HG03521 (cell line): Measurements from ENCODE around the gene SLC6A3.
"Not testable (repeated sequence)": the region's sequence is repeated elsewhere in the genome, so short reads cannot be mapped to it uniquely, and the experiment has no call there.

Source experiments
- ATAC-seq: cut with Tn5 transposase; IDR thresholded peaks from one replicate; pipeline ENCODE4 v1.9.1; 2021; ENCODE audit warnings: mild to moderate bottlenecking, moderate library complexity; ENCODE audit not compliant: unreplicated experiment

The SLC6A3 gene

GRCh38 chr5:1423901-1424603 is 21.2 kb downstream of the SLC6A3 start:
- no peak for ATAC-seq

DNA sequence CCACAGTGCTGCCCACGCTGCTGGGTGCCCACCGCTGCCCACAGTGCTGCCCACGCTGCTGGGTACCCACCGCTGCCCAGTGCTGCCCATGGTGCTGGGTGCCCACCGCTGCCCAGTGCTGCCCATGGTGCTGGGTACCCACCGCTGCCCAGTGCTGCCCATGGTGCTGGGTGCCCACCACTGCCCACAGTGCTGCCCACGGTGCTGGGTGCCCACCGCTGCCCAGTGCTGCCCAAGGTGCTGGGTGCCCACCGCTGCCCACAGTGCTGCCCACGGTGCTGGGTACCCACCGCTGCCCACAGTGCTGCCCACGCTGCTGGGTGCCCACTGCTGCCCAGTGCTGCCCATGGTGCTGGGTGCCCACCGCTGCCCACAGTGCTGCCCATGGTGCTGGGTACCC is 22.7 kb downstream of the SLC6A3 start:
- not testable (repeated sequence) for ATAC-seq

DNA sequence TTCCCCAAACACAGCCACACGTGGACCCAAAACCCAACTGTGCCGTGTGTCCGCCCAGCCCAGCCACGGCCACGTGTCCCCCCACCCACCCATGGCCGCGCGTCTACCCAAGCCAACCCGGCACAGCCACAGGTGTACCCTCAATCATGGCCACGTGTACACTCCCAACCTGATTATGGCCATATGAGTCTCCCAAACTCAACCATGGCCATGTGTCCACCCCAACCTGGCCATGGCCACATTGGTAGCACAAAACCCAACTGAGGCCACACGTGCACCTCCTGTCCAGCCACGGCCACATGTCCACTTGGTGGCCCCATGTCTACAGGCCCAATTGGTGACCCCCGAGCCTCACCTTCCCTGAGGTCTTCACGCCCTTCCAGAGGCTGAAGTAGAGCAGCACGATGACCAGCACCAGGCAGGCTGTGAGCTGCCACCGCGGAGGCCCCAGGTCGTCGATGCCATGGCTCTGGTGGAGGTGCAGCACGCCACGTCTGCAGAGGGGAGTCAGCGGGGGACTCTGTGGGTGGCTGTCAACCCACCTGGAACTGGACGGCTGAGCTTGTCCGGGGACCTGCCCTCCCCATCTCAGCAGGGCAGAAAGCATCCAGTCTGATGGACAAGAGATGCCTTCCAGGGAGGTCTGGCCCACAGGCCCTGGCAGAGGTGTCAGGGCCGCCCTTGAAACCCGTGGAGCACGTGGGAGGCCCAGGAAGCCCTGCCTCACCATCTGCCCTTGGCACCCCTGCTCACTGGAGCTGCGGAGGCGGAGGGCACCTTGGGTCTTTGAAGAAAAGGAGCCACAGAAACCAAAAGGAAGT is 23.5 kb downstream of the SLC6A3 start:
- no peak for ATAC-seq

DNA sequence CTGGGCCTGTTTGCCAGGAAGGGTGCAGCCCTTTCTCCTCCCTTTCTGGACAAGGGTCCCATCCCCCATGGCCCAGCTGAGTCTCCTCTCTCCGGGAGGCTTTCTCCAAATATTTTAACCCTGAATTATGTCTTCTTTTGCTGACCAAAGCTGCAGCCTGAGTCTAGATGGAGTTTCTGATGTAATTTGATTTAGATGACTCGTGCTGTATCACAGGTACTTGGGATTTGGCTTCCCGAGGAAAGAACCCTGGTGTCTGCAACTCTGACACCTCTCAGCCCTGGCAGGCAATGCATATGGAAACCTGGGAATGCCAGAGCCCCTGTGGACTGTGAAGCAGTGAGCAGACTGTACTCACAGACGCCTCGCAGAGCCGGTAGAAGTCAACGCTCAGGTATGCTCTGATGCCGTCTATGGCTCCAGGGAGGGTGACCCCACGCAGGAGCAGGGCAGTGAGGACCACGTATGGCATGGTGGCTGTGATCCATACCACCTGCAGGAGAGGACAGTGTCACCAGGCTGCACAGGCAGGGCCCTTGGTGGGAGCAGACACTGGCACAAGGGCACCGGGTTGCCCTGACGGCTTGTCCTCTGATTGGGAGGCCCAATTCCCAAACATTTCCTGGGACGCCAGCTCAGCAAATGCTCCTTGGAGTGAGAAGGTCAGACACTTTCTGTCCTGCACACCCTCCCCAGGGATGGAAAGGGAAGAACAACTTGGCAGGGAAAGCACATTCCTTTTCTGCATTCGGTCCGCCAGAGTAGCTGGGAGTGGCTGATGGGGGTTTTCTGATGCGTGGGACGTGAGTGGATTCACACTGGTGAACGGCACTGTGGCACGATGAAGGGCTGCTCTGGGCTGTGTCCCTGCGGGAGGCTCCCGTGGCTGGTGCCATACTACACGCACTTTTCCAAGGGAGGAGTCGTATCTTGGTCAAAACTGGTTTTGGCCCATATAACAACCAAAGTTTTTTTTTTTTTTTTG is 24.7 kb downstream of the SLC6A3 start:
- no peak for ATAC-seq

DNA sequence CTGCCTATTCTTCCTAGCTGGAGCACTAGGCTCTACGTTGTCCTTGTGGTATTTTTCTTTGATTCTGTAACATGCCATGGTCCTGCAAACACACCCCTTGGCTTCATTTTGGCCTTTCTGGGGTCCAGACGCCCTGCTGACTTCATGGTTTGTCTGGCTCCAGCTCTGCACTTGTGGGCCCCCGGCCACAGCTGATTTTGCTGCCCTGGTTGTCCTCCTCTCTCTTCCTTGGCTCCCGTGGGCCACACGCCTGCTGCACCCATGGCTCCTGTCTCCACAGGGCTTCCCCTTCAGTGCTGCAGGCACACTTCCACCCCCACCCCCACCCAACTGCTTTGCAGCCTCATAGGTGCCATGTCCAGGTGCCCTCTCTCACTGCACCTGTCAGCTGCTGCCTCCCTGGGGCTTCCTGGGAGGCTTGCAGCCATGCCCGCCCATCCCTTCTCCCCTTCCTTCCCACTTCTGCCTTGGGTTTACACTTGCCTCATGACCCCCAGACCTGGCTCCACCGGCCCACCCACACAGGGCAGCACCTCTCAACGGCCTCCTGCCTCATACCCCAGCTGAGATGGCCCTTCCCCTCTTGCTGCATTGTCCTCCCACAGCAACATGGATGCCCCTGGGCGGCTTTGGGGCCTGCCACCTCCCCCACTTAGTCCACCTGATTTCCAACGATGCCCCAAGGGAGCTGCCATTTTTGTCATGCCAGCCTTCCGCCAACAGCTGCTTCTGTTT is 25.6 kb downstream of the SLC6A3 start:
- ATAC-seq: no peak

DNA sequence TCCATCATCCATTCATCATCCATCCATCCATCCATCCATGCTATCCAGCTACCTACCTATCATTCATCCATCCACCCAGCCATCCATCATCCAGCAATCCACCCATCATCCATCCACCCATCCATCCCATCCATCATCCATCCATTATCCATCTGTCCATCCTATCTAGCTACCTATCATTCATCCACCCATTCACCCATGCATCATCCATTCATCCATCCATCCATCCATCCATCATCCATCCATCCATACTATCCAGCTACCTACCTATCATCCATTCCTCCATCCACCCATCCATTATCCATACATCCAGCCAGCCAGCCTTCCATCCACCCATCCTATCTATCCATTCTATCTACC is 26.3 kb downstream of the SLC6A3 start:
- no peak for ATAC-seq

DNA sequence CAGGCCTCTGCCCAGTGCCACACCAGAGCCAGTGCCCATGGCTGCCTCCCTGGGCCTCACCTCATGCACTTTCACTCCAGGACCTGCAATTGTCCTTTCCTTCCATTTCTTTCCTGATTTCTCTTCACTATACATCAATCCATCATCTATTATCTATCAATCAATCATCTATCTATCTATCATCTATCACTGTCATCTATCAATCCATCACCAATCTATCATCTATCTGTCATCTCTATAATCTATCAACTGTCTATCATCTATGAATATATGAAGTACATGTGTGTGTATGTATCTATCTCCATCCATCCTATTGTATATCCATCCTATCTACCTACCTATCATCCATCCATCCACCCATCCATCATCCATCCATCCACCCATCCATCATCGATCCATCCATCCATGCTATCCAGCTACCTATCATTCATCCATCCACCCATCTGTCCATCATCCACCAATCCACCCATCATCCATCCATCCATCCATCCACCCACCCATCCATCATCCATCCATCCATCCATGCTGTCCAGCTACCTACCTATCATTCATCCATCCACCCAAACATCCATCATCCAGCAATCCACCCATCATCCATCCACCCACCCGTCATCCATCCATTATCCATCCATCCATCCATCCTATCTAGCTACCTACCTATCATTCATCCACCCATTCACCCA is 26.9 kb downstream of the SLC6A3 start:
- ATAC-seq: no peak

- no peak for ATAC-seq
These were observed 27.5 kb downstream of the SLC6A3 start for GRCh38 chr5:1417586-1418225.

GRCh38 chr5:1416856-1417469 is 28.3 kb downstream of the SLC6A3 start:
- ATAC-seq: no peak

GRCh38 chr5:1415626-1416360 is 29.4 kb downstream of the SLC6A3 start:
- no peak for ATAC-seq

DNA sequence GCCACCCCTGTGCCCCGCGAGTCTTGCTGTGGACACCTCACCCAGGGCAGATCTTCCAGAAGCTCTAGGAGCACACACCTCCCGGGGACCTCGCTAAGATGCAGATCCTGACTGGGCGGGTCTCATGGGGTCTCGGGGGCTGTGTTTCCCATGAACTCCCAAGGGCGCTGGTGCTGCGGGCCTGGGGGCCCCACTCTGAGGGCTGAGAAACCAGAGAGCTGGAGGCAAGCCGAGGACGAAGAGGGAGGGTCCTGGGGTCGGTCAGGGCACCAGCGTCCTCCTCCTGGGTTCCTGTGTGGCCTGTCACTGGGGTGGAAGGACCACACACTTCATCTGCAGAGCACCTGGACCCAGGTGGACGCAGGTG is 30.2 kb downstream of the SLC6A3 start:
- no peak for ATAC-seq

GRCh38 chr5:1414311-1415058 is 30.8 kb downstream of the SLC6A3 start:
- ATAC-seq: no peak

- ATAC-seq: no peak
These were observed 31.5 kb downstream of the SLC6A3 start for GRCh38 chr5:1413611-1414241.

GRCh38 chr5:1413211-1413610 is 32.0 kb downstream of the SLC6A3 start:
- no peak for ATAC-seq

DNA sequence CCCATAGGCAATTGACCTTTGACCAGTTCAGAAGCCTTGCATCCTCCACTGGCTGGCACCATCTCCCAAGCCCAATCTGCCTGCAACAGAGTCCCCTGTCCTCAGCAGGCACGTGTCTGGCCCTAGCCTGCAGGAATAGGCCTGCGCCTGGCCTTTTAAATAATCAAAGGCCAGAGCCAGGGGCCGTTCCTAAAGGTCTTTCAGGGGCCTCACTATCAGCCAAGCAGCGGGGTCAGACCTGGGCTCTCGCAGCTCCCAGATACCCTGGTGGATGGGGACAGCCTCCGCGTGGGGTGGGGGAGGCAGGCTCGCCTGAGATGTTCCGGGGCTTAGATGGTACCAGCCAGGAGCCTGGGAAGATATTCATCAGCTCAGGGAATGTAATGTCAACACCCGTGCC is 32.6 kb downstream of the SLC6A3 start:
- no peak for ATAC-seq

DNA sequence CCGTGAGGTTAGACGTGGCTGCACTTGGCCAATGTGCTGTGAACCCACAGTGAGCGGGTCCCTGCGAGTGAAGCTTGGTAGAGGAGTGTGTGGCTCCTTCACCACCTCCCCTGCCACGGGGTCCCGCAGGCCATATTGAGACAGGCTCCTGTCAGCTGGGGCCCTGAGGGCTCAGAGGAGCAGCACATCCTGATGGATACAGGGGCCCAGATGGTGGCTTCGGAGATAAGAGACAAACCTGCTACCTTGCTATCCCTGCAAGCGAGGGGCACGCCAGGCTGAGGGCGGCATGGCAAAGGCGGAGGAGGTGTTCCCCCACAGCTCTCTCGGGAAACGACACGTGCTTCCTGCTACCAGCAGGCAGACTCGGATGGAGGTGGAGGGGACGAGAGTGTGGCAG is 33.1 kb downstream of the SLC6A3 start:
- no peak for ATAC-seq

- no peak for ATAC-seq
These were observed 34.1 kb downstream of the SLC6A3 start for GRCh38 chr5:1411099-1411498.
